NCI-H1436 (cell line): ENCODE measurements around the gene WNK1.
A peak's percentile ranks its signal among the peaks of the same experiment; 100 is the strongest.

Experiments
- DNase-seq: peaks from one replicate; lab custom pipeline; 2025; lab: John Stamatoyannopoulos, UW

WNK1 gene

DNA sequence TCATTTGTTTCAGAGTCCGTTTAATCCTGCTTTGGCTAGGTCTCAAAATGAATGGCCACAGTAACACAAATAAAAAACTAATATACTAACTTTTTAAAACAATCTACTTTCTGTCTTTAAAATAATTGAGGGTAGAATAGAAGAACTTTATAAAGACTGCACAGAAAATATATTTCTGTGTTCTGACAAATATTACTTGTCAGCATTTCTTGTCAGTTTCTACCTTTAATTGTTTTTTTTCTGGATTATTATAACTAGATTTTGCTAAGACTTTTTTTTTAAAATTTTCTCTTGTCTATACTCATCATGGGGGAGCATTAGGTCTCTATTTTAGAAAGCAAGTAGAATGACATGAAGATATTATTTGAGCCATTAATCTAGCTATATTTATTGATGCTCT lies 110.9 kb downstream of the WNK1 start:
- no peak for DNase-seq

DNA sequence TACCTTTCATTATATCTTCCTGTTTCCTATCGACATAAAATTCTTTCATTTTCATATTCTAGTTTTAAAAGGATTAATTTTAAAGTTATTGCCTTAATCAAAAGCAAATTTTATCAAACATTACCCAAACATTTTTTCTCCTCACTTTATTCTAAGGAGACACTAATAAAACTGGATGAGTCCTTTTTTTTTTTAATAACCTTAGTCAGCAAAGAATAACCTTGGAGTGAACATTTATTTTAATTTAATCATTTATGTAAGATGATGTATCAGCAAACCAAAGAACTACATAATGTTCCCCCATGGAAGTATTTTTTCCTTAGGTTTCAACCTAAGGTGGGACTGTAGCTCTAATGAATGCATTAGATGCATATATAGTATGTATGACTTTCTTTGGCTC lies 113.2 kb downstream of the WNK1 start:
- DNase-seq, result no peak

DNA sequence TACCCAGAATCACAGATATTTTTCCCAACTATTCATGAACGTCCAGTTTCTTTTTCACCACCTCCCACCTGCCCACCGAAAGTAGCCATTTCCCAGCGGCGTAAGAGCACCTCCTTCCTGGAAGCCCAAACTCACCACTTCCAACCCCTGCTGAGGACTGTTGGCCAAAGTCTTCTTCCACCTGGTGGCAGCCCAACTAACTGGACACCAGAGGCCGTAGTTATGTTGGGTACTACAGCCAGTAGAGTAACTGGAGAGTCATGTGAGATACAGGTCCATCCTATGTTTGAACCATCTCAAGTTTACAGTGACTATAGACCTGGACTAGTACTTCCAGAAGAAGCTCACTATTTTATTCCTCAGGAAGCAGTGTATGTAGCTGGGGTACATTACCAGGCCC lies 115.5 kb downstream of the WNK1 start:
- DNase-seq, result no peak

DNA sequence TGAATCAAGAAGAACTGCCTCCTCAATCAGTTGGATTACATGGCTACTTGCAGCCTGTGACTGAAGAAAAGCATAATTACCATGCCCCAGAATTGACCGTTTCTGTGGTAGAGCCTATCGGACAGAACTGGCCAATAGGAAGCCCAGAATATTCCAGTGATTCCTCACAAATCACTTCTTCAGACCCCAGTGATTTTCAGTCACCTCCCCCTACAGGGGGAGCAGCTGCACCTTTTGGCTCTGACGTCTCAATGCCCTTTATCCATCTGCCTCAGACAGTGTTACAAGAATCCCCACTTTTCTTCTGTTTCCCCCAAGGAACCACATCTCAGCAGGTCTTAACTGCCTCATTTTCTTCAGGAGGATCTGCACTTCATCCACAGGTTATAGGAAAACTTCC lies 116.3 kb downstream of the WNK1 start:
- no peak for DNase-seq

- DNase-seq, result no peak
Observed at GRCh38 chr12:870378-870777, 118.0 kb downstream of the WNK1 start.

- no peak for DNase-seq
Observed at GRCh38 chr12:873954-874353, 121.6 kb downstream of the WNK1 start.

GRCh38 chr12:879641-880040 lies 127.3 kb downstream of the WNK1 start:
- no peak for DNase-seq

DNA sequence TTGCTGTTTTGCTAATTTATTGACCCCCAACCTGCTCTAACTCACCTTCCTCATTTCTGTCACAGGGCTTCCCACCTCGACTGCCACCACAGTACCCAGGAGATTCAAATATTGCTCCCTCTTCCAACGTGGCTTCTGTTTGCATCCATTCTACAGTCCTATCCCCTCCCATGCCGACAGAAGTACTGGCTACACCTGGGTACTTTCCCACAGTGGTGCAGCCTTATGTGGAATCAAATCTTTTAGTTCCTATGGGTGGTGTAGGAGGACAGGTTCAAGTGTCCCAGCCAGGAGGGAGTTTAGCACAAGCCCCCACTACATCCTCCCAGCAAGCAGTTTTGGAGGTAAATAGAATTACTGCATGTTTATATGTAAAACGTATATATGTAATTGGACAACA lies 128.3 kb downstream of the WNK1 start:
- DNase-seq, result no peak

GRCh38 chr12:884746-885414 lies 132.5 kb downstream of the WNK1 start:
- no peak for DNase-seq

- no peak for DNase-seq
Observed at GRCh38 chr12:885701-886100, 133.3 kb downstream of the WNK1 start.

DNA sequence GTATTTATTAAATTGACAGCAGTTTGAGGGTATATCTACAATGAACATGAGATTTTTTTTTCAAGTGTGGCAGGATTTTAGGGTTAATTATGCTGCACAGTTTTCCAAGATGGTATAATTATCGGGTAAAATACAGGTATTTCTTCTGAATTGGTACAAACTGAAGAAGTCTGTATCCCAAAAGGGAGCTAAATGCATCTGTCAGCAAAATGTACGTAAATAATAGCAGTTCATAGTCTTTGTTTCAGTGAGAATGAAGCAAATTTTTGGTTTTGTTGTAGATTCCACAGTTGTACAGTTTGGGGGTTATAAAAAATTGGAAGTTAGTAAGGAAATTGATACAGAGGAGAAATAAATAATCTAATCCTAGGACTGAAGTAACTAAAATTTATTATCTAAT lies 133.8 kb downstream of the WNK1 start:
- no peak for DNase-seq

GRCh38 chr12:894226-894625 lies 141.8 kb downstream of the WNK1 start:
- DNase-seq, result no peak

DNA sequence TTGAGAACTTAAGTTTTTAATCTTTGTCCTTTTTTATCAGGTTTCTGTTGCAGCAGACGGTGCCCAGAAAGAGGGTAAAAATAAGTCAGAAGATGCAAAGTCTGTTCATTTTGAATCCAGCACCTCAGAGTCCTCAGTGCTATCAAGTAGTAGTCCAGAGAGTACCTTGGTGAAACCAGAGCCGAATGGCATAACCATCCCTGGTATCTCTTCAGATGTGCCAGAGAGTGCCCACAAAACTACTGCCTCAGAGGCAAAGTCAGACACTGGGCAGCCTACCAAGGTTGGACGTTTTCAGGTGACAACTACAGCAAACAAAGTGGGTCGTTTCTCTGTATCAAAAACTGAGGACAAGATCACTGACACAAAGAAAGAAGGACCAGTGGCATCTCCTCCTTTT lies 143.7 kb downstream of the WNK1 start:
- DNase-seq, result no peak

DNA sequence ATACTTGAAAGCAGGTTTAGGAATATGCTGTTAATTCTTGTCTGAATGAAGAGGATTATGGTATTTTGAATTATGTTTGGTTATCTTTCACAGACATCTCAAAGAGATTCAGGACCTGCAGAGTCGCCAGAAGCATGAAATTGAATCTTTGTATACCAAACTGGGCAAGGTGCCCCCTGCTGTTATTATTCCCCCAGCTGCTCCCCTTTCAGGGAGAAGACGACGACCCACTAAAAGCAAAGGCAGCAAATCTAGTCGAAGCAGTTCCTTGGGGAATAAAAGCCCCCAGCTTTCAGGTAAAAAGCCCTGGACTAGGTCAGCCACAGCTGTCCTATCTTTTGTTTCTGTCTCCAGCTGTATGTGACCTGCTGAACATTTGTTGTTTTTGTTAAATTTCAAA lies 145.0 kb downstream of the WNK1 start:
- DNase-seq, result no peak

DNA sequence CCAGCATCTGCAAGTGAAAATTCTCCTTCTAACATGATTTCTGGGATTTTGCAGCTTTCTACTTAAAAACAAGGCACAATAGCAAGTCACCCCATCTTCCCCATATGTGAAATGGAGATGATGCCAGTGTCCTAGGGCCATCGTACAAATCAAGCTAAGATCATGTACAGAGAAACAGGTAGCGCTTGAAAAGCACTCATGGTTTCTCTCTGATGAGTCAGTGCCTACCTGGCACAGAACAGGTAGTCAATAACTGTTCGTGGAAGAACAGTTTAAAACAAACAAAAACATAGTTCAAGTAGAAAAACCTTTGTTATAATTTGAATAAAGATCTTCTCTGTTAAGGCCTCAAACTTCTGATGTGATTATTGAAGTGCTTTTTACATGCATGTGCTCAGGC lies 150.2 kb downstream of the WNK1 start:
- no peak for DNase-seq

GRCh38 chr12:903055-903454 lies 150.7 kb downstream of the WNK1 start:
- no peak for DNase-seq

DNA sequence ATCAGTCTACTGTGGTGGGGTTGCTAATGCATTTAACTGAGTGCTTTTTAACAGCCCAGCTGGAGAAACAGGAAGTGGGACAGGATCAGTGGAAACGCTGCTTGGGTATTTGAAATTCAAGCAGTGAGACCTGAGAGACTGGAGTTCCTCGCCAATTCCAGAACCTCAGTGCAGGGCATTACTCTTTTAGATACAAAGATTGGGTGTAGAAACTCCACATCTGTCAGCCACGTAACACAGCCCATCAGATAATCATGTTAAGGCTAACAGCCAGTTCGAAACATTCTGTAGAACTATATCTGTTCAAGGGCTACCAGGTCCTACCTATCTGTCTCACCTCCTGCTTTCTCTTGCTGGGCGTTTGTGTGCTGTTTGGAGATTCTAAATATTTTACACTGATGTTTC lies 151.6 kb downstream of the WNK1 start:
- DNase-seq, result peak; percentile 37

DNA sequence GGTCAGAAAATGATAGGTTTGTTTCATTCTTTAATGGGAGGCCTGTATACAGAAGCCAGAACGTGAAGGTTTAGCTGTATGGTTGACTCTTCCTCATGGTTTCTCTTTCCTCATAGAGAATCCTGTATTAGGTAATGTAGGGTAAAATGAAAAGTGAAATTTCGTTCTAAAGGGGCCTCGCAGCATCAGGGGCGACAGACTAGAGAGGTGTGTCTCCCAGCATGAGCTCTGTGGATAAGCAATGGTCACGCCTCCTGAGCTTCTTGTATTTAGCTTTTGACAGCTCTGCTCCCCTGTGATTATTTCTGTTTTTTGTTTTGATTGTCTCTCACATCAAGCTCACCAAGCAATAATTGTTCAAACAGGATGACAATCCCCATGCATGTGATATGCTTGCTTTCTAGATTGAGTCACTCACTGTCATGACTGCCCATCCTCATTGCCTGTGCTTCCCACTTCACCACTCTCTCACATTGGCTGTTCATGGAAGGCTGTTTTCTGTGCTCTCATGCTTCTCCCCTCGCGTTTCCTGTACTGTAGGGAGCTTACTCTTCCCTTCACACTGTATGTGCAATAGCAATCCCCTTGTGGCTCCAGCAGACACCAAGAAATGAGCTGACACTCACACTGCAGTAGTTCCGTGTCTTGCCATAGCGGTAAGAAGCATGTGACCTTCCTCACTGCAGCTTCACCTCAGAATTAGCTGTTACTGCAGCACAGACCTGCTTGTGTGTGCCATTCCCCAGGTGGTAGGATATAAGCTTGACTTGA lies 153.1 kb downstream of the WNK1 start:
- DNase-seq, result no peak

- no peak for DNase-seq
Observed at GRCh38 chr12:906062-906585, 153.7 kb downstream of the WNK1 start.

GRCh38 chr12:907413-908185 lies 155.2 kb downstream of the WNK1 start:
- no peak for DNase-seq

DNA sequence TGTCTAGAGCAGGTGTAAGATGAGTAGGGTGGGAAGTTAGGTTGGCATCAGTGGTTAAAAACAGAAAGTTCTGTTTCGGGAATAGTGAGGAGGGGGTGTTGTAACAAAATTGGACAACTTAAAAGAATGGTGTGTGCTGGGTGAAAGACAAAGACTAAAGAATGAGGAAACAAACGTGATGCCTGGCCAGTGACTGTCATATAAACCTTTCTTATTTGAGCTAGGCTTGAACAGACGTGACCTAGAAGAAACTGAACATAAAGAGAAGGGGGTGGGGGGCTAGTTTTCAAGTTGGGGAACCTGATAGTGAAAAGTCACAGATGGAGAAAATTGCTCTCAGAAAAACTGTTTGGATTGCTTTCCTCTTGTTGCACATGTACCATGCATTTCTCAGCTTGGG lies 157.5 kb downstream of the WNK1 start:
- DNase-seq, result no peak

DNA sequence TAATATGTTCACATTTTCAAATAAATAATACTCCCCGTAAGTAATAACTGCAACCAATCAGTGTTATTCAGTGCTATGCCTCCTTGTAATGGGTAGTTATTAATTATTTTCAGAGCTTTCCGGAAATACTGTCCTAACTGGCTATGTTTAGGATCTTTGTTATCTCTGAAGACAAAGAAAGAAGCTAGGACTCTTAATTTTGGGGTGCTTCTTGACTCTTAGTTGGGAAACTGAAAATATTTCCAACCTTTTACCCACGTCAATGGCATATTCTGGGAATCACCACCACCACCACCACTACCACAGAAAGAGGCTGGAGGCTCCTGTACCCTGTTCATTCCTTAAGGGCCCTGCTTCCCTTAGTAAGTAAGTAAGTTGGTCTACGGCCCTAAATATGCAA lies 158.0 kb downstream of the WNK1 start:
- no peak for DNase-seq
